Measurements from ENCODE around the gene CCDC171.
"Not testable (repeated sequence)": the region's sequence is repeated elsewhere in the genome, so short reads cannot be mapped to it uniquely, and the experiment has no call there.

The CCDC171 gene

DNA sequence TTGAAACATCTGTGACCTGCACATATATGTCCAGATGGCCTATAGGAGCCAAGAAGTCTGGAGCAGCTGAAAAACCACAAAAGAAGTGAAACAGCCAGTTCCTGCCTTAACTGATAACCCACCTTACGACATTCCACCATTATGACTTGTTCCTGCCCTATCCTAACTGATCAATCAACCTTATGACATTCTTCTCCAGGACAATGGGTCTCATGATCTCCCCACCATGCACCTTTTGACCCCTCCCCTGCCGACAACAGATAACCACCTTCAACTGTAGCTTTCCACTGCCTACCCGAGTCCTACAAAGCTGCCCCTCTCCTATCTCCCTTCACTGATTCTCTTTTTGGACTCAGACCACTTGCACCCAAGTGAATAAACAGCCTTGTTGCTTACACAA, 233.8 kb downstream of the CCDC171 start:
- H3K36me3 Mint-ChIP-seq (ENCODE audit: low read depth), result no peaks in the 10 kb centered on the region
- H3K27me3 Mint-ChIP-seq (ENCODE audit: low read depth), result no peaks in the 10 kb centered on the region
- no peaks in the 10 kb centered on the region for H3K9me3 Mint-ChIP-seq
- no peak overlapping the region for H3K27ac Mint-ChIP-seq
- DNase-seq (ENCODE audit: low spot score), result no peak
- H3K4me1 Mint-ChIP-seq (ENCODE audit: low read depth), result no peaks in the 10 kb centered on the region
- H3K4me3 Mint-ChIP-seq, result no peak overlapping the region

DNA sequence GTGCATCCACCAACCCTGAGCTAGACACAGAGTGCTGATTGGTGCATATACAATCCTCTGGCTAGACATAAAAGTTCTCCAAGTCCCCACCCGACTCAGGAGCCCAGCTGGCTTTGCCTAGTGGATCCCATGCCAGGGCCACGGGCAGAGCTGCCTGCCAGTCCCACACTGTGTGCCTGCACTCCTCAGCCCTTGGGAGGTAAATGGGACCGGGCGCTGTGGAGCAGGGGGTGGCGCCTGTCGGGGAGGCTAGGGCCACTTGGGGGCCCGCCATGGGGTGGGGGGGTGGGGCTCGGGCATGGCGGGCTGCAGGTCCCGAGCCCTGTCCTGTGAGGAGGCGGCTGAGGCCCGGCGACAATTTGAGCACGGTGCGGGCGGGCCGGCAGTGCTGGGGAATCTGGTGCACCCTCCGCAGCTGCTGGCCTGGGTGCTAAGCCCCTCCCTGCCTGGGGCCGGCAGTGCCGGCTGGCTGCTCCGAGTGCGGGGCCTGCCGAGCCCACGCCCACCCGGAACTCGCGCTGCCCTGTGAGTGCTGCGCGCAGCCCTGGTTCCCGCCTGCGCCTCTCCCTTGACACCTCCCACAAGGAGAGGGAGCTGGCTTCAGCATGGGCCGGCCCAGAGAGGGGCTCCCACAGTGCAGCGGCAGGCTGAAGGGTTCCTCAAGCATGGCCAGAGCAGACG, 257.5 kb downstream of the CCDC171 start:
- DNase-seq (ENCODE audit: low spot score); H3K27me3 Mint-ChIP-seq (ENCODE audit: low read depth); H3K9me3 Mint-ChIP-seq; H3K4me3 Mint-ChIP-seq; H3K36me3 Mint-ChIP-seq (ENCODE audit: low read depth); H3K27ac Mint-ChIP-seq; H3K4me1 Mint-ChIP-seq (ENCODE audit: low read depth): not testable (repeated sequence)

DNA sequence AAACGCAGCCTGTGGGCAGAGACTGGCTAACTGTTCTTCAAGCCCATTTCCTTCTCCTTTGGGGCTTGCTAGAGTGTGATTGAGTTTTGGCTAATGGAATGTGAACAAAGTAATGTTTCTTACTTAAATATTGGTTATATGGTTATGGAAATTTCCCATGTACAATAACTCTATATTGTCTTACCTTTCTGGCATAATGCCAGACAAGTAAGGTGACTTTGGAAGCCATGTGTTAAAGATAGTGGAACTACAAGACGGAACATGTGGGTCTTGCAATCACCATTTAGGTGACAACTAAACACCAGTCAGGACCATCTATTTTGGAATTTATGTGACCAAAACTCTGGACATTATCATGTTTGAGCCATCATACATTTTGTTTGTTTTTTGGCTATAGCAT, 260.2 kb downstream of the CCDC171 start:
- no peak for DNase-seq (ENCODE audit: low spot score)
- Mint-ChIP-seq H3K4me3 (no peak overlapping the region), H3K4me1 (ENCODE audit: low read depth) (no peaks in the 10 kb centered on the region), H3K27me3 (ENCODE audit: low read depth) (no peaks in the 10 kb centered on the region), H3K9me3 (peaks cover 5% of the 10 kb centered on the region), H3K27ac (no peak overlapping the region), H3K36me3 (ENCODE audit: low read depth) (no peaks in the 10 kb centered on the region)

DNA sequence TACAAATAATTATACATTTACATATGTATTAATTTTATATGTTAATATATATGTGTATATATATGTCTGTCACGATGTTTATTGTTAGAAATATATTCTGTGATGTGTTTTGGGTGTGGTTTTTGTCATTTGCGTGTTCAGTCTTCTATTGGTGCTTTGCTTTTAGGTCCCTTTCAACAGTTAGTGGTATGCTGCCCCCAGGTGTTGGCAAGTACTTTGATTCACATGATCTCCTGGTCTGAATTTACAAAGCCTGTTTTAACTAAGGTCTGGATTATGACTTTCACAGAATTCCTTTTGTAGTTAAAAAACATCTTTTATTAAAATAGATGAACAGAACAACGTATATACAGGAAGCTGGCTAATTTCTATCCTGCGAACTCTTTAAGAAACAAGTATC, 271.5 kb downstream of the CCDC171 start:
- no peak for DNase-seq (ENCODE audit: low spot score)
- H3K9me3 Mint-ChIP-seq, result no peaks in the 10 kb centered on the region
- H3K4me3 Mint-ChIP-seq, result no peak overlapping the region

DNA sequence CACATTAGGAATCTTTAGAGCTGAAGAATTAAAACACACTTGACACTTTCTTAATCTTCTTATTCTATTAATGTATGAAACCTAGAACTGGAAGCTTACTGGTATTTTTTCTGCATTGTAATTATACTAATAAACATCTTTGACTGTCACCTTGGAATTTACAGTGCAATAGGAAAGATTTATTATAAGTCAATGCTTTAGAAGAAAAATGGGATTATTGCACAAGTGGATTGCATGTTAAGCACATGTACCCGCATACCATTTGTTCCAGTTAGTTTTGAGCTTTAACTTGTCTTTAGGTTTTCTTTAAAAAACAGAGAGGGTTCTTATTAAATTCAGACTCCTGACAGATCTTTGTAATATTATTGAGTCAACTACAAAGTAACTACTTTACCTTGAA, 278.5 kb downstream of the CCDC171 start:
- Mint-ChIP-seq H3K27ac (no peak overlapping the region), H3K36me3 (ENCODE audit: low read depth) (no peaks in the 10 kb centered on the region), H3K27me3 (ENCODE audit: low read depth) (no peaks in the 10 kb centered on the region), H3K4me1 (ENCODE audit: low read depth) (no peaks in the 10 kb centered on the region), H3K9me3 (no peaks in the 10 kb centered on the region), H3K4me3 (no peak overlapping the region)
- DNase-seq (ENCODE audit: low spot score), result no peak

More for the DNA sequence above, 271.5 kb downstream of the CCDC171 start:
- no peaks in the 10 kb centered on the region for H3K36me3 Mint-ChIP-seq (ENCODE audit: low read depth)
- H3K4me1 Mint-ChIP-seq (ENCODE audit: low read depth), result no peaks in the 10 kb centered on the region
- no peaks in the 10 kb centered on the region for H3K27me3 Mint-ChIP-seq (ENCODE audit: low read depth)
- H3K27ac Mint-ChIP-seq, result no peak overlapping the region

DNA sequence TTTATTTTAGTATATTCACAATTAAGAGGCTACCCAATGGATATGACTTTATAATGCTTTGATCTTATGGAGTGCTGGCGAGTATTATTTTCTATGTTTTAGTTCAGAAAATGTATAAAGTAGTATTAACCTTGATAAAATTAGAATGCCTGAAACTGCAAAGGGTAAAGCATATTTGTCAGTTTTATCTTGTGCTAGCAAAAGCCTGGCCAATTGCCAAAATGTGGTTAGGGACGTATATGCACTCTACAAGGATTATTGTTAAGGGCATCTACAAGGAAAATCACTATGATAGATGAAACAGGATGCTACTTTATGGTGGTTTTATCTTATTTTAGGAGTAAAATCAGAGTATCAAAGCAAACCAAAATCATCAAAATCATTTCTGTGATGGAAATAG, 281.7 kb downstream of the CCDC171 start:
- Mint-ChIP-seq H3K27me3 (ENCODE audit: low read depth) (no peaks in the 10 kb centered on the region), H3K36me3 (ENCODE audit: low read depth) (no peaks in the 10 kb centered on the region), H3K9me3 (no peaks in the 10 kb centered on the region), H3K4me3 (no peak overlapping the region), H3K27ac (no peak overlapping the region), H3K4me1 (ENCODE audit: low read depth) (no peaks in the 10 kb centered on the region)
- no peak for DNase-seq (ENCODE audit: low spot score)

DNA sequence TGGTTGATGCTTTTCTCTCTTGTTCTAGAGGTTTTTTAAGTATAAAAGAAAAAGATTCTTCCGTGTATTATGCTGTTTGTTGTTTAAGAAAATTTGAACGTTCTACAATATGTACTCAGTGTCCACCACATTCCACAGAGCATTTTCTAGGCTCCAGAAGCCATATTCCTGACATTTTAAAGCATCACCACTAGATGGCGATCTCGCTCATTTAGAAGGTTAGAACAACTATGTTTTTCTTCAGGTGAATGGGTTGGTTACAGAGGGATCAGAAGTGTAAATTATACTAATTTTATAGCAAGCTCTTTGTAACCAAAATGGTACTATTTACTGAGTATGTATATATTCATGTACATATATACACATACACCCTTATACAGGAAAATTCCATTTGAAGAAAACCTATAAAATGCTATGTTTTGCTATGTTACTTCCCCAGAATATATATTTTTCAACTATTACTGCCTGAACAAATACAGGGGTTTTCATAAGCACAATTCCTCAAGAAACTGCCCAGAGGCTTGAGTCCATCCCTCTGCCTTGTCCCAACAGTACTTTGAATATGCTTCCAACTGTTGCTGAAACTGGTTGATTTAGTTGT, 284.3 kb downstream of the CCDC171 start:
- Mint-ChIP-seq H3K4me1 (ENCODE audit: low read depth) (no peaks in the 10 kb centered on the region), H3K36me3 (ENCODE audit: low read depth) (no peaks in the 10 kb centered on the region), H3K27me3 (ENCODE audit: low read depth) (no peaks in the 10 kb centered on the region), H3K27ac (no peak overlapping the region), H3K4me3 (no peak overlapping the region), H3K9me3 (no peaks in the 10 kb centered on the region)
- no peak for DNase-seq (ENCODE audit: low spot score)

DNA sequence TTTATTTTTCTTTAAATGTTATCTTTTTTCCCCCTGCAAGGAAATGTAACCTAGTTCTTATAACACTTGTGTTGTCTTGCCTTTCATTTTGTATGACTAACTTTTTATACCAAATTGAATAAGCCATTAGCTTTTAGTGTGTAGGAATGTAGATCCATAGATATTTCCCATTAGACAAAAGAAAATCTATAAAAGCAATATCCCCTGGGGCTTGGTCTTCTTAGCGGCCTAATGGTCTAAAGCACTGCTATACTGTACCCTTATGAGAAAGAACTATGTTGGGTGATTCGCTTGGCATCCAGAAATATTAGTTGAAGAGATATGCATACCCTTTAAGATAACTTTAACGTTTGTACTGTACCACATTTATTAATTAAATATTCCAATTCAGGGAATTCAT, 289.2 kb downstream of the CCDC171 start:
- no peaks in the 10 kb centered on the region for H3K9me3 Mint-ChIP-seq
- H3K27ac Mint-ChIP-seq, result no peak overlapping the region
- H3K4me3 Mint-ChIP-seq, result no peak overlapping the region
- no peaks in the 10 kb centered on the region for H3K4me1 Mint-ChIP-seq (ENCODE audit: low read depth)
- H3K27me3 Mint-ChIP-seq (ENCODE audit: low read depth), result no peaks in the 10 kb centered on the region
- H3K36me3 Mint-ChIP-seq (ENCODE audit: low read depth), result no peaks in the 10 kb centered on the region
- DNase-seq (ENCODE audit: low spot score), result no peak

DNA sequence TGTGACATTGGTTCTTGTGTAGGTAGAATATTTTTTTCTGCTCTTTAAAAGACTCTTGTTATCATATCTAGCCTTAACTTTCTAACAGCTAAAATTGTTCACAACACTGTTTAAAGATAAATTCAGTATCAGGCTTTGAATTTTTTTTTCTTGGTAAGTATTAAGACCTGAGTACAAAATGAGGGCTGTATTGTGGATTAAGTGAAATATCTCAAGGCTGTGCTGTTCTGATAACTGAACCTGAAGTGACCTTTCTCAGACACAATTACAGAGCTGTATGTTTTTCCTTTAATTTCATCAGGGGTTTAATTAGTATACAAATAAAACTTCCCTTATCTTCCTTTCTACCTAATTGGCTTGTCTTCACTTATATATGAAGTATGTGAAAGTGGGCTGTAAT, 290.5 kb downstream of the CCDC171 start:
- no peak for DNase-seq (ENCODE audit: low spot score)
- no peaks in the 10 kb centered on the region for H3K27me3 Mint-ChIP-seq (ENCODE audit: low read depth)
- no peaks in the 10 kb centered on the region for H3K9me3 Mint-ChIP-seq
- no peak overlapping the region for H3K27ac Mint-ChIP-seq
- H3K4me1 Mint-ChIP-seq (ENCODE audit: low read depth), result no peaks in the 10 kb centered on the region
- no peak overlapping the region for H3K4me3 Mint-ChIP-seq
- no peaks in the 10 kb centered on the region for H3K36me3 Mint-ChIP-seq (ENCODE audit: low read depth)

DNA sequence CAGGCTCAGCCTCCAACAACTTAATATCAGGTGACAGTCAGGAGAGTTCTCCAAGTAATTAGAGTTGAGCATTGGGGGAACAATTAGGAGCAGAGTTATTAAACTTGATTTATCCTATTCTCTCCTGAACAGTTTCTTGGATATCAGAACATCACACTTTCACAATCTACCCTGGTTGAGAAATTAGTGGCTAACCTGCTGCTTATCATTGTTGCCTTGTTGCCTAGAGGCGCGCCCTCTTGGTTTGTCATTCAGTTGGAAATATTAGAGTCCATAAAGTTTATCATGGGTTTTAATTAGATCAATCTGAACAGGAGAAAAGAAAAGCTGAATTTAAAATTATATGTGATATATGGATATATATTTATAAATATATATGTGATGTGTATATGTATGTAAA, 291.1 kb downstream of the CCDC171 start:
- H3K4me3 Mint-ChIP-seq, result no peak overlapping the region
- no peaks in the 10 kb centered on the region for H3K9me3 Mint-ChIP-seq
- H3K4me1 Mint-ChIP-seq (ENCODE audit: low read depth), result no peaks in the 10 kb centered on the region
- no peaks in the 10 kb centered on the region for H3K27me3 Mint-ChIP-seq (ENCODE audit: low read depth)
- DNase-seq (ENCODE audit: low spot score), result no peak
- H3K36me3 Mint-ChIP-seq (ENCODE audit: low read depth), result no peaks in the 10 kb centered on the region
- no peak overlapping the region for H3K27ac Mint-ChIP-seq

DNA sequence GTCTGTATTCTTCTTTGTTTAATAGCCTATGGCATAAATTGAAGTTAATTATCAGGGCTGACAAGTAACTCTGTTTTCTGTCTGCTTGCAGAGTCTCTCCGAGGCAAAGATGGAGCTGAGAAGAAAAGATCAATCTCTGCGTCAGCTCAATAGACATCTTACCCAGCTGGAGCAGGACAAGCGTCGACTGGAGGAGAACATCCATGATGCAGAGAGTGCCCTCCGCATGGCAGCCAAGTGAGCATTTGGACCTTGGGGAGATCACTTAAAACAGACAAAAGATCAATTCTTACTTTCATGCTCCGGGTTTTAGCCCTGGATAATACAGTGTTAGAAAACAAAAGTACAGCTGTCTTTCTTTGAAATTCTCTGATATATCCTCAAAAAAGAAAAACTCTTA, 293.8 kb downstream of the CCDC171 start:
- no peaks in the 10 kb centered on the region for H3K36me3 Mint-ChIP-seq (ENCODE audit: low read depth)
- no peaks in the 10 kb centered on the region for H3K4me1 Mint-ChIP-seq (ENCODE audit: low read depth)
- no peaks in the 10 kb centered on the region for H3K27me3 Mint-ChIP-seq (ENCODE audit: low read depth)
- H3K4me3 Mint-ChIP-seq, result no peak overlapping the region
- no peak for DNase-seq (ENCODE audit: low spot score)
- no peak overlapping the region for H3K27ac Mint-ChIP-seq
- H3K9me3 Mint-ChIP-seq, result no peaks in the 10 kb centered on the region

DNA sequence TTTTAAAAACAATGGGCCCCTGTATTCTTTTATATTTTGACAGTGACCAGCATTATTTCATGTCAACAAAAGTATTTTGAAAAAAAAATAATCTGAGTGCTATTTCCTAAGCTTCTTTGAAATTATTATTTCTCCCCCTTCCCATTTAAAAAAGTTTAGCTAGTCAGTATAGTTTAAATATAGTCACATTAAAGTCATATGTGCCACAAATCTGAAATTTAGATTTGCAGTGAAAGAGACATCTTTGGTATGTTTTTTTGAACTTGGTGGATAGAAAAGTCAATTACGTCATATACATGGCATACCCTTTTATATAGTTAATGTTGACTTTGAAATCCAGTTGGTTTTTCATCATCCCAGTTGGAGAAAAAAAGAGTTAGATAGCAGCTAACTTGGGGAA, 297.0 kb downstream of the CCDC171 start:
- H3K4me1 Mint-ChIP-seq (ENCODE audit: low read depth), result no peaks in the 10 kb centered on the region
- H3K4me3 Mint-ChIP-seq, result no peak overlapping the region
- H3K27ac Mint-ChIP-seq, result no peak overlapping the region
- no peaks in the 10 kb centered on the region for H3K27me3 Mint-ChIP-seq (ENCODE audit: low read depth)
- H3K9me3 Mint-ChIP-seq, result no peaks in the 10 kb centered on the region
- DNase-seq (ENCODE audit: low spot score), result no peak
- no peaks in the 10 kb centered on the region for H3K36me3 Mint-ChIP-seq (ENCODE audit: low read depth)

DNA sequence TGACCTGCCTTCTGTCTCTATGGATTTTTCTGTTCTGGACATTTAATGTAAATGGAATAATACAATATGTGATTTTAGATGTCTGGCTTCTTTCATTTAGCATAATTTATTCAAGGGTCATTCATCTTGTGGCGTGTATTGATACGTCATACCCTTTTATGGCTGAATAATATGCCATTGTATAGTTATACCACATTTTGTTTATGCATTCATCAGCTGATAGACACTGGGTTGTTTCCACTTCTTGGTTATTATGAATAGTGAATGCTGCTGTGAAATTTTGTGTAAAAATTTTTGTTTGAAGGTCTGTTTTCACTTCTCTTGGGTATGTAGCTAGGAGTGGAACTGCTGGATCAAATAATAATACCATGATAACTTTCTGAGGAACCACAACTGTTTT, 298.9 kb downstream of the CCDC171 start:
- Mint-ChIP-seq H3K27ac (no peak overlapping the region), H3K9me3 (no peaks in the 10 kb centered on the region), H3K36me3 (ENCODE audit: low read depth) (no peaks in the 10 kb centered on the region), H3K4me3 (no peak overlapping the region), H3K4me1 (ENCODE audit: low read depth) (no peaks in the 10 kb centered on the region), H3K27me3 (ENCODE audit: low read depth) (no peaks in the 10 kb centered on the region)
- no peak for DNase-seq (ENCODE audit: low spot score)

DNA sequence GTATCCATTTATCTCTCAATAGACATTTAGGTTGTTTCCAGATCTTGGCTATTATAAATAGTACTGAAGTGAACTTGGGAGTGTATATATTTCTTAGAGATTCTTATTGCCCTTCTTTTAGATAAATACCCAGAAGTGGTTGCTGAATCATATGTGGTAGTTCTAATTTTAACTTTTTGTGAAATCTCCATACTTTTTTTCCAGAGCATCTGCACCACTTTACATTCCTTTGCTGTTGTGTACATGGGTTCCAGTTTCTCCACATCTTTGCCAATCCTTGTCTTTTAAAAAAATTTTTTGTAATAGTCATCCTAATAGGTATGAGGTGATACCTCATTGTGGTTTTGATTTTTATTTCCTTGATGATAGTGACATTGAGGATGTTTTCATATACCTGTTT, 303.7 kb downstream of the CCDC171 start:
- Mint-ChIP-seq H3K9me3 (no peaks in the 10 kb centered on the region), H3K27me3 (ENCODE audit: low read depth) (no peaks in the 10 kb centered on the region), H3K4me3 (no peak overlapping the region), H3K36me3 (ENCODE audit: low read depth) (no peaks in the 10 kb centered on the region), H3K4me1 (ENCODE audit: low read depth) (no peaks in the 10 kb centered on the region), H3K27ac (no peak overlapping the region)
- DNase-seq (ENCODE audit: low spot score), result no peak

DNA sequence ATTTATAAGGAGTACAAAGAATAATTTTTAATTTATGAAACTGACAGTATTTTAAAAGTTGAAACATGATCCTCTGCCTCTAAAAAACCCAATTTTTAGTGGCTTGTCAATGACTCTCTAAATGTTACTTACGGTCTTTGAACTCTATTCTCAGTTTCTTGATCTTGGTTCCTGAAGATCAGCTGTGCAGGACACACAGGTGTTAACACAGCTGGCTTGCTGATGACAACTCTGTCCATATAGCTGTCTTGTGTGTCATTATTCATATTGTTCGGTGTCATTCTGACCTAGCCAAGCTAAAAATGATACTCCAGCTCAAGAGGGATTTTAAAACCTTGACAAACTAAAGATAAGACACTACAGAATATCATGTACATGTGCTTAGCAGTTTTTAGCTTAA, 314.5 kb downstream of the CCDC171 start:
- no peak overlapping the region for H3K4me3 Mint-ChIP-seq
- H3K4me1 Mint-ChIP-seq (ENCODE audit: low read depth), result no peaks in the 10 kb centered on the region
- no peaks in the 10 kb centered on the region for H3K9me3 Mint-ChIP-seq
- no peaks in the 10 kb centered on the region for H3K27me3 Mint-ChIP-seq (ENCODE audit: low read depth)
- no peak overlapping the region for H3K27ac Mint-ChIP-seq
- H3K36me3 Mint-ChIP-seq (ENCODE audit: low read depth), result no peaks in the 10 kb centered on the region
- DNase-seq (ENCODE audit: low spot score), result no peak
